ENCODE measurements around the gene PDX1.

Gene PDX1

DNA sequence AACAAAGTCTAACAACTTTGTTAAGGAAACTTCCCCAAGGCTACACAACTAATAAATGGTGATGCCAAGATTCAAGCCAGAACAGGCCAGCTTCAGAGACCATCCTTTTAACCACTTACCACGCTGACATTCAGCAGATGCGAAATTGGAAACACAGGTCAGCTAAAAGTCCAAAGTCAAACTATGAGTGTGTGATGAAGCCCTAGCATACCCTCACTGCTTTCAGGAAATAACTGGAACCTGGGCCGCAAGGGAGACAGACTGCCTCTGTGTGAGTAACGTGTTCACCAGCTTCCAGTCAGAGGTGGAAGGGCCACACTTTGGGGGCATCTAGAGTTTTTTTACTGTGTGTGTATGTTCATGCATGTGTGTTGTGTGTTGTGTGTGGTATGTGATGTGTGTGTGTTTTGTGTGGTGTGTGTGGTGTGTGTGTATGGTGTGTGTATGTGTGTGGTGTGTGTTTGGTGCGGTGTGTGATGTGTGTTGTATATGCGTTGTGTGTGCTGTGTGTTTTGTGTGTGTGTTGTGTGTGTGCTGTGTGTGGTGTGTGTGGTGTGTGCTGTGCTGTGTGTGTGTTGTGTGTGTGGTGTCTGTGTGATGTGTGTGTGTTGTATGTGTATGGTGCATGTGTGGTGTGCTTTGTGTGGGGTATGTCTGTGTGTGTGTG, 12.5 kb upstream of the PDX1 start:
- TF ChIP-seq, protein P1, sequence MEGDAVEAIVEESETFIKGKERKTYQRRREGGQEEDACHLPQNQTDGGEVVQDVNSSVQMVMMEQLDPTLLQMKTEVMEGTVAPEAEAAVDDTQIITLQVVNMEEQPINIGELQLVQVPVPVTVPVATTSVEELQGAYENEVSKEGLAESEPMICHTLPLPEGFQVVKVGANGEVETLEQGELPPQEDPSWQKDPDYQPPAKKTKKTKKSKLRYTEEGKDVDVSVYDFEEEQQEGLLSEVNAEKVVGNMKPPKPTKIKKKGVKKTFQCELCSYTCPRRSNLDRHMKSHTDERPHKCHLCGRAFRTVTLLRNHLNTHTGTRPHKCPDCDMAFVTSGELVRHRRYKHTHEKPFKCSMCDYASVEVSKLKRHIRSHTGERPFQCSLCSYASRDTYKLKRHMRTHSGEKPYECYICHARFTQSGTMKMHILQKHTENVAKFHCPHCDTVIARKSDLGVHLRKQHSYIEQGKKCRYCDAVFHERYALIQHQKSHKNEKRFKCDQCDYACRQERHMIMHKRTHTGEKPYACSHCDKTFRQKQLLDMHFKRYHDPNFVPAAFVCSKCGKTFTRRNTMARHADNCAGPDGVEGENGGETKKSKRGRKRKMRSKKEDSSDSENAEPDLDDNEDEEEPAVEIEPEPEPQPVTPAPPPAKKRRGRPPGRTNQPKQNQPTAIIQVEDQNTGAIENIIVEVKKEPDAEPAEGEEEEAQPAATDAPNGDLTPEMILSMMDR (IDR thresholded peaks at IDR 0.05; ENCODE audit: low read depth, low read length) = no peak
- no peak for DNase-seq (ENCODE audit: low read depth in 2 of 2)
- no peak overlapping the region for H3K4me3 ChIP-seq (replicated peaks in 1 of 2; ENCODE audit: low read depth in 2 of 2, low read length in 2 of 2)

DNA sequence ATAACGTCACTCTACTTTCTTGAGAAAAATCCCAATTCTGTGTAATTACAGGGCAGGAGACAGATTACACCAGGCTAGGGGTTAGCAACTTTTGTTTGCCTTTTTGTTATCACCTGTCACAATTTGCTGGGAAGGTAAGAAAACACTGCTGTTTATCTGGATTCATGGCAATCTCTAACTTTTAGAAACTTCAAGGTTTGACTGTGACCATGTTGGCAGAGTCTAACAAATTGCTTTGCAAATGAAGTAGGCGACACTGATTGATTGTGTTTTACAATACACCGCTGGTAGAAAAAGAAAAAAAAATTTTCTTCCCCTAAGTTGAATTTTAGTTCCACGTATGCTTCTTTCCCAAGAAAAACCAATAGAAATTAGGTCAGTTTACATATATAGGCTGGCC, 10.4 kb upstream of the PDX1 start:
- no peak for DNase-seq (ENCODE audit: low read depth in 2 of 2)
- H3K4me3 ChIP-seq (replicated peaks in 1 of 2; ENCODE audit: low read depth in 2 of 2, low read length in 2 of 2) = no peak overlapping the region
- TF ChIP-seq, protein P1 (IDR thresholded peaks at IDR 0.05; ENCODE audit: low read depth, low read length) = no peak

DNA sequence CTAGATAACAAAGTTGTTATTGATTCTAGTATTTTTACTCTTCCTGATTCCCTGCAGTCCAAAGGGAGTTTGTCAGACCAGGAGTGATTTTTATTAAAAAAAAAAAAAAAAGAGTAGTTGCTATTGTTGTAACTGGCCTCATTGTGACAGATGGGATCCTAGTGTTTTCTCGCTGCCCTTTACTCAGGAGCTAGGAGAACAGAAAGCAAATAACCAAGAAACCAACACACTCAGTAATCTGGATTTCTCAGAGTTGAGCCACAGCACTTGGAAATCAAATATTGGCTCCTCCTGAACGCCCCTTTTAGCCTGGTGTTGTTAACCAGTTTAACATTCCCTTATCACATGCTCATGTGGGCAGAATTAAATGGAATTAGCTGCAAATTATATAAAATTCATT, 8.3 kb upstream of the PDX1 start:
- DNase-seq (ENCODE audit: low read depth in 2 of 2) = no peak
- TF ChIP-seq, protein P1 (IDR thresholded peaks at IDR 0.05; ENCODE audit: low read depth, low read length) = no peak
- no peak overlapping the region for H3K4me3 ChIP-seq (replicated peaks in 1 of 2; ENCODE audit: low read depth in 2 of 2, low read length in 2 of 2)

DNA sequence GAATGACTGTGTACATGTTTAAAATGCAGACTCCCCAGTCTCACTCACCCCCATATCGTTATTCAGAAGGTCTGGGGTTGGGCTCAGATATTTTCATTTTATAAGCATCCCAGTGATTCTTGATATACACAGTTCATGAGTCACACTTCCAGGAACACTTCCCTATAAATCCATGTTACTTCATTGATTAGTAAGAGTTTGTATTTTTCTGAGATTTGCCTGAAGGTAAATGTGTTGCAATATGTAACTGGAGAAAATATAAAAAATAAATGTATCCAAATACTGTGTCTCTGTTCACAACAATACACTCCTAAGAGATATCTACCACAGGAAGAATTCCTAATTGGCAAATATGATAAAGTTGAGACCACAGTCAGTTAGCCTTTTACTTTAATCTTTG, 6.6 kb upstream of the PDX1 start:
- TF ChIP-seq, protein P1 (IDR thresholded peaks at IDR 0.05; ENCODE audit: low read depth, low read length) = no peak
- no peak for DNase-seq (ENCODE audit: low read depth in 2 of 2)

DNA sequence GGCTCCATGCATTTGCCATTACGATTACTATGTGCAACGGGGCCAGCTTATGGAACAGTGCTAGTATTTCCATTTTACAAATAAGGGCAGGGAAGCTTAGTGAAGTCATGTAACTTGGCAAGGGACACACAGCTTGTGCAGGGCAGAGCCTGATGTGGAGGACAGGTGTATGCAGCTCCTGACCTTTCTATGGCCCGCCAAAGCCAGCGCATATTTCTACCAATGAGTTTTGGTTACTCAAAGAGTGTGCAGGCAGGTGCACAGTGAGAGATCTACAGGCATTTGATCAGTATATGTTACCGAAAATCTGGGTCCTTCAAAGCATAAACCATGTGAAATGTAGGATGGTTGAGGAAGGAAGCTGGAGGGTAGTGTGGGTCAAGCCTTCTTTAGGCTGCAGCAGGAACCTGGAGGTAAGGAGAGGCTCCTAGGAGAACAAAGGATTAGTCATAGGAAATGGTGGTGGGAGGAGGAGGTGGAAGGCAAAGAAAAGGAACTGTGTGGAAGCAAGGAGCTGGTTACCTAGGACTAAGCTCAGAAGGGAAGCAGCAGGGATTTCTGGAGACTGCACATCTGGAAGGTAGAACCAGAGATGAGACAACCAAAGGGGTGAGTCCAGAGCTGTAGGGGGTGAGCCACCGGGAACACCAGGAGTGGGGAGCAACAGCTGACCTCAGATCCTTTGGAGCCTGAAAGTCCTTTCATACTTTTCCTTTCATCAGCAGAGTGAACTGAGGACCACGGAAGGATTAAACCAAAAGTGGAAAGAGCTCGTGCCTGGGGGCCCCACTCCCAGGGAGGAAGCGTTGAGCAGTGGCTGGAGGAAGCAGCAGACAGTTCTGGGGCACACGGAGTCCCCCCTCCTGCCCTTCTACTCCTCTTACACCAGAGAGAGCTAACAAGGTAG, 4.2 kb upstream of the PDX1 start:
- no peak for DNase-seq (ENCODE audit: low read depth in 2 of 2)
- H3K4me3 ChIP-seq (replicated peaks in 1 of 2; ENCODE audit: low read depth in 2 of 2, low read length in 2 of 2) = no peak overlapping the region
- TF ChIP-seq, protein P1 (IDR thresholded peaks at IDR 0.05; ENCODE audit: low read depth, low read length) = no peak

More for the DNA sequence above, 6.6 kb upstream of the PDX1 start:
- no peak overlapping the region for H3K4me3 ChIP-seq (replicated peaks in 1 of 2; ENCODE audit: low read depth in 2 of 2, low read length in 2 of 2)

DNA sequence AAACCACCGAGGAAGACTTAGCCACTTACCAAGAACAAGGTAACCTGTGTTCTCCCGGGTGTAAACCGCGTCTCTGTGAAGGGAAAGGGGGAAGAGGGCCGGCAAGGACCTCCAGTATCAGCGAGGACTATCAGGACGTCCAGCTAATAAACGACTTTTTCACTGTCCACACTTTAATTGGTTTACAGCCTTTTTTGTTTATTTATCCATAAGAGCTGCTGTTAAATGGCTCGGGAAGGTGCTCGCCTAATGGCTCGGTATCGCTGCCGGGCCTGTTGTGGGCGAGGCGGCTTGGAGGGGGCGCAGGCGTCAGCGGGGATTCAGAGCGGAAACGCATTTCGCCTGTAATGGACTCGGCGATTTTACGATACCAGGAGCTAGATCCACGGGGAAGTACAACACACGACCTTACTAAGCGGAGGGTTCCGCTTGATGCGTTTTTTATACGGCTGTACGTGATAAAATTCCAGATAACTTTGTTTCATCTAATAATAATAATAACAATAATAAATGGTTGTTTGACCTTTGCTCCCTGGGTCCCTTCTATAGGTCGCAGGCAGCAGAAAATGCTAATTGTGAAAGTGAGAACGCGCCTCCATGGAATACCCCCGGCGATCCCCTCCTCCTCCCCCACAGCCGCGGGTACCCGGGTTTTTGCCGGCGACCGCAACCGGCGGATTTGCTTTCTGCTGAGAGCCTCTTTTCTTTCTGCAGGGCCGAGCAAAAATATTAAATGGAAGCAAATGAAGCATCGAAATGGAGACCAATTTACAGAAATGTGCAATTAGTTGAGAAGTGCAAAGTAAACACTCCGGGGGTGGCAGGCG, 2.5 kb upstream of the PDX1 start:
- DNase-seq (ENCODE audit: low read depth in 2 of 2) = no peak
- TF ChIP-seq, protein P1 (IDR thresholded peaks at IDR 0.05; ENCODE audit: low read depth, low read length) = no peak
- H3K4me3 ChIP-seq (replicated peaks in 1 of 2; ENCODE audit: low read depth in 2 of 2, low read length in 2 of 2) = no peak overlapping the region
